Progenitor cell of endocrine pancreas (in vitro differentiated cells): Measurements from ENCODE around the gene SLC40A1. TPM values are rescaled to one million over a fixed set of nuclear protein-coding genes. Genes with fewer than 3 reads are reported as not detected.

Source experiments
- DNase-seq: peaks from one replicate; pipeline ENCODE4 v3.0.0; 2021; ENCODE audit warnings: low spot score; ENCODE audit not compliant: unreplicated experiment
- H3K27ac Mint-ChIP-seq: 2 replicates; pipeline ENCODE4 v1.8.0; 2021; ENCODE audit warnings: mild to moderate bottlenecking, moderate library complexity, mixed read lengths
- H3K27me3 Mint-ChIP-seq: 2 replicates; pipeline ENCODE4 v1.8.0; 2021; ENCODE audit warnings: mixed read lengths
- H3K36me3 Mint-ChIP-seq: 2 replicates; pipeline ENCODE4 v1.8.0; 2022; ENCODE audit warnings: mixed read lengths; ENCODE audit not compliant: insufficient read depth
- H3K4me1 Mint-ChIP-seq: 2 replicates; pipeline ENCODE4 v1.8.0; 2021; ENCODE audit warnings: low read depth, mixed read lengths
- H3K4me3 Mint-ChIP-seq: 2 replicates; pipeline ENCODE4 v1.8.0; 2021; ENCODE audit warnings: low read depth, mild to moderate bottlenecking, moderate library complexity, mixed read lengths
- H3K9me3 Mint-ChIP-seq: 2 replicates; pipeline ENCODE4 v1.8.0; 2021; ENCODE audit warnings: low read depth, mixed read lengths
- total RNA-seq: library from RNA; stranded (reverse); gene quantifications from 2 replicates; pipeline ENCODE4 v1.2.1, GENCODE V29; 2021
- TF ChIP-seq, protein P1 (sequence below): fragments of 200-600 bp; sonication (generic); IDR thresholded peaks from one replicate; pipeline ENCODE4 v1.5.0; 2021; ENCODE audit warnings: antibody characterized with exemption, mild to moderate bottlenecking; ENCODE audit not compliant: unreplicated experiment

The SLC40A1 gene
- total RNA-seq, 1 donor from 2014 or later: 14.6 TPM

DNA sequence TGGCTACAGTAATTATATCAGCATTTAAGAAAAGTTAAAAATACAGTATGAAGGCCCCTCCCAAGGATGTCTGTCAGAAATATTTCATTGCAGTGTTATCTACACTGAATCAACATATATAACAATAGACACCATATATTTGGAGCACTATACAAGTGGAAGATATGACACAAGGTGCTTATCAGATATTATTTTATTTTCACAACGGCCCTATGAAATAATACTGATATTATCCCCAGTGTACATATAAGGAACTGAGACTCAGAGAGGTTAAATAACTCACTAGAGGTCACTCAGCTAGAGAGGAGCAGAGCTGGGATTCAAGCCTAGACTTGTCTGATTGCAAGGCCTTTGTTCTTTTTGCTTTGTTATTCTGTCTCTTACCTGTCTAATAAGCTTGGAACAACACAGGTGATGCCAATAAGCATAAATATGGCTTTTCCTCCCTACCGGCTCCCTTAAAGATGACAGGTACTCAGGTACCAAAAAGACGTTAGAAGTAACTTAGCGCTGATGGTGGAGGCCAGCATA is 4.7 kb upstream of the SLC40A1 start:
- DNase-seq: no peak
- Mint-ChIP-seq H3K27me3 (peaks cover 10% of the 10 kb centered on the region), H3K4me3 (no peak overlapping the region), H3K36me3 (no peaks in the 10 kb centered on the region), H3K9me3 (no peaks in the 10 kb centered on the region), H3K27ac (no peak overlapping the region), H3K4me1 (peaks cover 12% of the 10 kb centered on the region)
- TF ChIP-seq, protein P1, sequence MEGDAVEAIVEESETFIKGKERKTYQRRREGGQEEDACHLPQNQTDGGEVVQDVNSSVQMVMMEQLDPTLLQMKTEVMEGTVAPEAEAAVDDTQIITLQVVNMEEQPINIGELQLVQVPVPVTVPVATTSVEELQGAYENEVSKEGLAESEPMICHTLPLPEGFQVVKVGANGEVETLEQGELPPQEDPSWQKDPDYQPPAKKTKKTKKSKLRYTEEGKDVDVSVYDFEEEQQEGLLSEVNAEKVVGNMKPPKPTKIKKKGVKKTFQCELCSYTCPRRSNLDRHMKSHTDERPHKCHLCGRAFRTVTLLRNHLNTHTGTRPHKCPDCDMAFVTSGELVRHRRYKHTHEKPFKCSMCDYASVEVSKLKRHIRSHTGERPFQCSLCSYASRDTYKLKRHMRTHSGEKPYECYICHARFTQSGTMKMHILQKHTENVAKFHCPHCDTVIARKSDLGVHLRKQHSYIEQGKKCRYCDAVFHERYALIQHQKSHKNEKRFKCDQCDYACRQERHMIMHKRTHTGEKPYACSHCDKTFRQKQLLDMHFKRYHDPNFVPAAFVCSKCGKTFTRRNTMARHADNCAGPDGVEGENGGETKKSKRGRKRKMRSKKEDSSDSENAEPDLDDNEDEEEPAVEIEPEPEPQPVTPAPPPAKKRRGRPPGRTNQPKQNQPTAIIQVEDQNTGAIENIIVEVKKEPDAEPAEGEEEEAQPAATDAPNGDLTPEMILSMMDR: no peak

GRCh38 chr2:189584686-189585085 is 4.1 kb upstream of the SLC40A1 start:
- peaks cover 17% of the 10 kb centered on the region for H3K4me1 Mint-ChIP-seq
- H3K4me3 Mint-ChIP-seq: no peak overlapping the region
- no peak for DNase-seq
- no peaks in the 10 kb centered on the region for H3K9me3 Mint-ChIP-seq
- H3K27me3 Mint-ChIP-seq: peaks cover 10% of the 10 kb centered on the region
- no peak overlapping the region for H3K27ac Mint-ChIP-seq
- H3K36me3 Mint-ChIP-seq: no peaks in the 10 kb centered on the region
- TF ChIP-seq, protein P1: no peak

- peaks cover 26% of the 10 kb centered on the region for H3K4me1 Mint-ChIP-seq
- no peaks in the 10 kb centered on the region for H3K9me3 Mint-ChIP-seq
- DNase-seq: no peak
- peaks cover 10% of the 10 kb centered on the region for H3K27me3 Mint-ChIP-seq
- no peak overlapping the region for H3K4me3 Mint-ChIP-seq
- TF ChIP-seq, protein P1: no peak
- no peaks in the 10 kb centered on the region for H3K36me3 Mint-ChIP-seq
- no peak overlapping the region for H3K27ac Mint-ChIP-seq
Measured at GRCh38 chr2:189583227-189584198, 2.9 kb upstream of the SLC40A1 start.

- TF ChIP-seq, protein P1: no peak
- H3K36me3 Mint-ChIP-seq: no peaks in the 10 kb centered on the region
- H3K27ac Mint-ChIP-seq: no peak overlapping the region
- no peak for DNase-seq
- H3K27me3 Mint-ChIP-seq: peaks cover 10% of the 10 kb centered on the region
- H3K4me1 Mint-ChIP-seq: peaks cover 28% of the 10 kb centered on the region
- no peak overlapping the region for H3K4me3 Mint-ChIP-seq
- no peaks in the 10 kb centered on the region for H3K9me3 Mint-ChIP-seq
Measured at GRCh38 chr2:189582809-189583192, 2.2 kb upstream of the SLC40A1 start.

GRCh38 chr2:189582140-189582808 is 1.7 kb upstream of the SLC40A1 start:
- H3K27me3 Mint-ChIP-seq: peaks cover 10% of the 10 kb centered on the region
- no peak for DNase-seq
- peak overlapping the region; percentile 74 for H3K4me3 Mint-ChIP-seq

More at GRCh38 chr2:189582140-189582808, 1.7 kb upstream of the SLC40A1 start:
- H3K9me3 Mint-ChIP-seq: no peaks in the 10 kb centered on the region
- H3K36me3 Mint-ChIP-seq: no peaks in the 10 kb centered on the region
- H3K4me1 Mint-ChIP-seq: peaks cover 28% of the 10 kb centered on the region
- TF ChIP-seq, protein P1: no peak
- no peak overlapping the region for H3K27ac Mint-ChIP-seq
